Stimulated activated CD8-positive, alpha-beta memory T cell treated with anti-CD3 and anti-CD28 coated beads, Interleukin-12 subunit alpha, Interleukin-12 subunit beta, amount 100 ng/mL, for 24 hours (primary cell): Measurements from ENCODE around the gene BCAM.
A peak's percentile ranks its signal among the peaks of the same experiment; 100 is the strongest.
"Not testable (repeated sequence)": the region's sequence is repeated elsewhere in the genome, so short reads cannot be mapped to it uniquely, and the experiment has no call there.

Experiments used
- DNase-seq: peaks from one replicate; pipeline ENCODE4 v3.0.0-alpha.2; 2020; ENCODE audit errors: extremely low read depth

The BCAM gene

DNA sequence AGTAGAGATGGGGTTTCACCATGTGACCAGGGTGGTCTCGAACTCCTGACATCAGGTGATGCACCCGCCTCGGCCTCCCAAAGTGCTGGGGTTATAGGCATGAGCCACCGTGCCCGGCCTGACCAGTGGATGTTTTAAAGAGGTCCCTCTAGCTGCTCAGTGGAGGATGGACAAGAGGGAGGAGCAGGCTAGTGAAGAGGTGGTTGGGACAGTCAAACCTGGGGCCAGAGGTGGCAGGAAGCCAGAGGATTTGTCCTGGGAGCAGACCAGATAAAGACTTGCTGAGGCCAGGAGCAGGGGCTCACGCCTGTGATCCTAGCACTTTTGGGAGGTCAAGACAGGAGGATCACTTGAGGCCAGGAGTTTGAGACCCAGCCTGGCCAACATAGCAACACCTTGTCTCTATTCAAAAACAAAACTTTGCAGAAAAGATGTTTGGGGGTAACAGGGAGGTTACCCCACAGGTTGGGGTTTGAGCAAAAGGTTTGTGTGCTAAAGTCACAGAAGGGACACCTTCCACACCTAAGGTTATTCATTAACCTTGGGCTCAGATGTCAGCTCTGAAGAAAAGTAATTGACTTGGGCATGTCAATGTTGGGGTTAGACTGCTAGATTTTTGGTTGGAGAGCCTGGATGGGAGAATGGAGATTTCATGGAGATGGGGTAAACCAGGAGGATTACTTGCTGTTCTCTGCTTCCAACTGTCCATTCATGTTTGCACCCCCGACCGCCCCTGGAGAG lies 9.0 kb downstream of the BCAM start:
- no peak for DNase-seq

DNA sequence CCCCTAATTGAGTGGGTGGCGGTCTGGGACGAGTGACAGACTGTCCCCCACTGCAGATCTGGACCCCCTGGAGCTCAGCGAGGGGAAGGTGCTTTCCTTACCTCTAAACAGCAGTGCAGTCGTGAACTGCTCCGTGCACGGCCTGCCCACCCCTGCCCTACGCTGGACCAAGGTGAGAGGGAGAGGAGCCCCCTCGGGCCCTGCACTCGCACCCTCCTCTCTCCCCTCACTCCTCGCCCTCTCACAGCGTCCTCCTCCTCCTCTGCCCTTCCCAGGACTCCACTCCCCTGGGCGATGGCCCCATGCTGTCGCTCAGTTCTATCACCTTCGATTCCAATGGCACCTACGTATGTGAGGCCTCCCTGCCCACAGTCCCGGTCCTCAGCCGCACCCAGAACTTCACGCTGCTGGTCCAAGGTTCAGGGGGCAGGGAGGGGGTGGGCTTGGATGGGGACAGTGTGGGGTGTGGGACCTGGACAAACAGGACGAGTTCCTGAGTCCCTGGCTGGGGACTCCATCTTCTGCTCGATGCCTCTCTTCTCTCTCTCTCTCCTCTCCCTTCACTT lies 9.6 kb downstream of the BCAM start:
- no peak for DNase-seq

DNA sequence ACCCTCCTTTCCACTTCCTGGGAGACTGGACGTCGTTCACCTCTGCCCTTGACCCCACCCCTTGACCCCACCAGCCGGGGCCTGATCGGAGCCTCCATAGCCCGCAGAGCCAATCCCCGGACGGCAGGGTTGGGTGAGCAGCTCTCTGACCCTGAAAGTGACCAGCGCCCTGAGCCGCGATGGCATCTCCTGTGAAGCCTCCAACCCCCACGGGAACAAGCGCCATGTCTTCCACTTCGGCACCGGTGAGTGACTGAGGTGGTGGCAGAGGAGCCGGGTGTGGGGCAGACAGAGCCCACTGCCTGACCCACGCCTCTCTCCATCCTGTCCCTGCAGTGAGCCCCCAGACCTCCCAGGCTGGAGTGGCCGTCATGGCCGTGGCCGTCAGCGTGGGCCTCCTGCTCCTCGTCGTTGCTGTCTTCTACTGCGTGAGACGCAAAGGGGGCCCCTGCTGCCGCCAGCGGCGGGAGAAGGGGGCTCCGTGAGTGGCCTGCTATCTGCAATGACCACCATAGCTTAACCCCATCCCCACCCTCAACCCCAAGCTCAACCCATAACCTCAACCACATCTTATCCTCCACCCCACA lies 10.4 kb downstream of the BCAM start:
- no peak for DNase-seq

DNA sequence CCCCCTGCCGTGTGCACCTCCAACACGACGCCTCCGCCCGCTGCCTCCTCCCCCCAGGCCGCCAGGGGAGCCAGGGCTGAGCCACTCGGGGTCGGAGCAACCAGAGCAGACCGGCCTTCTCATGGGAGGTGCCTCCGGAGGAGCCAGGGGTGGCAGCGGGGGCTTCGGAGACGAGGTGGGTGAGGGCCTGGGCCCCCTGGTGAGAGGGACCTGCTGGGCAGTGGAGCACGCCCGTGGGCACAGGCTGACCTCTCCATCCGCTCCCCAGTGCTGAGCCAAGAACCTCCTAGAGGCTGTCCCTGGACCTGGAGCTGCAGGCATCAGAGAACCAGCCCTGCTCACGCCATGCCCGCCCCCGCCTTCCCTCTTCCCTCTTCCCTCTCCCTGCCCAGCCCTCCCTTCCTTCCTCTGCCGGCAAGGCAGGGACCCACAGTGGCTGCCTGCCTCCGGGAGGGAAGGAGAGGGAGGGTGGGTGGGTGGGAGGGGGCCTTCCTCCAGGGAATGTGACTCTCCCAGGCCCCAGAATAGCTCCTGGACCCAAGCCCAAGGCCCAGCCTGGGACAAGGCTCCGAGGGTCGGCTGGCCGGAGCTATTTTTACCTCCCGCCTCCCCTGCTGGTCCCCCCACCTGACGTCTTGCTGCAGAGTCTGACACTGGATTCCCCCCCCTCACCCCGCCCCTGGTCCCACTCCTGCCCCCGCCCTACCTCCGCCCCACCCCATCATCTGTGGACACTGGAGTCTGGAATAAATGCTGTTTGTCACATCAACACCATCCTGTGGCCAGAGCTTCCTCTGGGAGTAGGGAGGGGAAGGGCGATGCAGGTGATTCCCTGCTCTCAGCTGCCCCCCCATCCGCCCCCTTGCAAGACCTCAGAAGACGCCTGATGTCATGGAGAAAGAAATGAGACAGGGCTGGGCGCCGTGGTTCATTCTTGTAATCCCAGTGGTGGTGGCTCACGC lies 12.0 kb downstream of the BCAM start:
- no peak for DNase-seq

DNA sequence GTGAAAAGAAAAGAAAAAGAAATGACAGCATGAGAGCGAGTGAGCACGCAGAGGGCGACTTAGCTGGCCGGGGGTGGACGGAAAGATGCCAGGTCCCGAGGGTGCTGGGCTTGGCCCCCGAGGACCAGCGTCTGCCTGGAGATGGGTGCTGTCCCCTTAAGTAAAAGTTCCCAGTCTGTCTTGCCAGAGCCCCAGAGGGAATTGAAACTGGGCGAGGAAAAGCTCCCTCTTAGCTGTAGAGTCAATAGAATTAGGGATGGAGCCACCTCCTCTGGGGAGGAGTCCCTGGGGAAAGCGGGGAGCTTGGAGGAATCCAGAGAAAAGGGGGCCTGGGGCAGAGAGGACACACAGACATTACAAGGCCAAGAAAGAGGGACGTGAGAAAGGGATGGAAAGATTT lies 13.3 kb downstream of the BCAM start:
- no peak for DNase-seq

DNA sequence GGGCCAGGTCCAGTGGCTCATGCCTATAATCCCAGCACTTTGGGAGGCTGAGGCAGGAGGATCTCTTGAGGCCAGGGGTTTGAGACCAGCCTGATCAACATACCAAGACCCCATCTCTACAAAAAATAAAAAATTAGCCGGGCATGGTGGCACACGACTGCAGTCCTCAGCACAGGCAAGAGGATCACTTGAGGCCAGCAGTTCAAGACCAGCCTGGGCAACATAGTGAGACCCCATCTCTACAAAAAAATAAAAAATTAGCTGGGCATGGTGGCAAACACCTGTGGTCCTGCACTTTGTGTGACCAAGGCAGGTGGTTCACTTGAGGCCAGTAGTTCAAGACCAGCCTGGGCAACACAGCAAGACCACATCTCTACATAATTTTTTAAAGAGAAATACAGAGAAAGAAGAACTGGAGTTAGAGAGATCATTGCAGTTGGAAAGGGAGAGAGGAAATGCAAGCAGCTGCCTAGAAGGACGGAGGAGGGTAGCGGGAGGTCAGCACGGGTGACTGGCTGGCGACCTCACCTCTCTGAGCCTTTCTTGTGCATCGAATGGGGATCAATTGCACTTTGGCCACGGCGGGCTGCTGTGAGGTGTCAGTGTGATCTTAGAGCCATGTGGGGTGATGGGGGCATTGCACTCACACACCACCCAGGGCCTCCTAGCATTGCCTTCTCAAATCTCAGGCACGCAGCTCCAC lies 13.9 kb downstream of the BCAM start:
- no peak for DNase-seq

DNA sequence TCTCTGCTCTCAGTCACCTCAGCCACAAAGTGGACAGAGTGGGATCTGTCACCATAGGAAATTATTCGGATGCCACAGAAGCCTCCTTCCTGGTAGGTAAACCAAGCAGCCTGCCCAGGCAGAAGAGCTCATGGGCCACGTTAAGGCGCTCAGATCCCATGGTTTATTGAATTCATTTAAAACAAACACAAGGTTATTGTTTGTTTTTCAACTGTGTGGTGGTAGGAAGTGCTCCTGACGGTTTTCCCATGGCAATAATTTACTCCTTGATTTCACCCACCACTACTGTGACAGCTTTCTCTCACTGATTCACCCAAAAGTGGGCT lies 14.4 kb downstream of the BCAM start:
- DNase-seq = no peak

DNA sequence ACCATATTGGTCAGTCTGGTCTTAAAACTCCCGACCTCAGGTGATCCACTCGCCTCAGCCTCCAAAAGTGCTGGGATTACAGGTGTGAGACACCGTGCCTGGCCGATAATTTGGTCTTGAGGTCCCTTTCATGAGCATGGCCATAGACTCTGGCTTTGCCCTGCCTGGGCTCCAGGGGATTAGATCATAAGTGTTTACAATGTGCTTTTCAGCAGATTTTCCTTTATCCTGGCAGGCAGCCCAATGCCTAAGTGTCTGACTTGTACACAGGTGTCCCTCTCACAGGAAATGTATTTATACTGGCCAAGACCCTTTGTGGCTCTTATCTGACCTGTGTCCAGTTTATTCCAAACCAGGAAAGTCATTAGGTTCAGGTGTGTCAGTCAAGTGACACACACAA lies 15.9 kb downstream of the BCAM start:
- DNase-seq = no peak

DNA sequence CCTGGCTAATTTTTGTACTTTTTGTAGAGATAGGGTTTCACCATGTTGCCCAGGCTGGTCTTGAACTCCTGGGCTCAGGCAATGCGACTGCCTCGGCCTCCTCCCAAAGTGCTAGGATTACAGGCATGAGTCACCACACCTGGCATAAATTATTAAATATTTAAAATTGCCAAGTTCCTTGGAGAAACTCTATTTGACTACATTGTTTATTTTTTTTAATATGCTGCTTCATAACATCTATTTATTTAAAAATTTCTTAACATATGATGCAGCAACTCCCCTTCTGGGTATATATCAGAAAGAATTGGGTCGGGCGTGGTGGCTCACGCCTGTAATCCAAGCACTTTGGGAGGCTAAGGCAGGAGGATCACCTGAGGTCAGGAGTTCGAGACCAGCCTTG lies 24.0 kb downstream of the BCAM start:
- DNase-seq = not testable (repeated sequence)

DNA sequence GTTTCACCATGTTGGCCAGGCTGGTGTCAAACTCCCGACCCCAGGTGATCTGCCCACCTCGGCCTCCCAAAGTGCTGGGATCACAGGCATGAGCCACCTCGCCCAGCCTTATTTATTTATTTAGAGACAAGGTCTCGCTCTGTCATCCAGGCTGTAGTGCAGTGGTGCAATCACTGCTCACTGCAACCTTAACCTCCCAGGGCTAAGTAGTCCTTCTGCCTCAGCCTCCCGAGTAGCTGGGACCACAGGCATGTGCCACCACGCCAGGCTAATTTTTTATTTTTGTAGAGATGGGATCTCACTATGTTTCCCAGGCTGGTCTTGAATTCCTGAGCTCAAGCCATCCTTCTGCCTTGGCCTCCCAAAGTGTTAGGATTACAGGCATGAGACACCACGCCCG lies 25.5 kb downstream of the BCAM start:
- not testable (repeated sequence) for DNase-seq

DNA sequence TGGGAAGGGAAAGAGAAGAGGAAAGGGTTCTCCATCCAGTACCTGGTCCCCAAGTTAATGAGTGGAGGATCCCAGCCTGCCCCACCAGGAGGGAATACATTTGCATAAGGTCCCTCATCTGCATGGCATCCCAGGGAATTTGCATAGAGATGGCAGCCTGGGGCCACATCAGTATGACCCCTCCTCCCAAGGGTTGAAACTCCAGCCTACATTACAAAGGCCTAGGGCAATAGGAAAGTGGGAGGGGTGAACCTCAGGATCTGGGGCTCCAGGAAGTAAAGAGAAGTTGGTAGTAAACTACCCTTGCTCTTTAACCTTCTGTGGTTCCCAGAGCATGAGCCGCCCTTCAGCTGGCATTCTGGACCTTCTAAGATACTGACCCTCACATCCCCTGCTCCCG lies 30.4 kb downstream of the BCAM start:
- no peak for DNase-seq

DNA sequence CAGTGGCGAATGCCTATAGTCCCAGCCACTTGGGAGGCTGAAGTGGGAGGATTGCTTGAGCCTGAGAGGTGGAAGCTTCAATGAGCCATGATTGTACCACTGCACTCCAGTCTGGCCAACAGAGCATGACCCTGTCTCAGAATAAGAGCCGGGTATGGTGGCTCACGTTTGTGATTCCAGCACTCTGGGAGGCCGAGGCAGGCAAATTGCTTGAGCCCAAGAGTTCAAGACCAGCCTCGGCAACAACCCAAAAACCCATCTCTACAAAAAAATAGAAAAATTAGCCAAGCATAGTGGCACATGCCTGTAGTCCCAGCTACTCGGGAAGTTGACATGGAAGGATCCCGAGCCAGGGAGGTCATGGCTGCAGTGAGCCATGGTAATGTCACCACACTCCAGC lies 31.9 kb downstream of the BCAM start:
- no peak for DNase-seq

DNA sequence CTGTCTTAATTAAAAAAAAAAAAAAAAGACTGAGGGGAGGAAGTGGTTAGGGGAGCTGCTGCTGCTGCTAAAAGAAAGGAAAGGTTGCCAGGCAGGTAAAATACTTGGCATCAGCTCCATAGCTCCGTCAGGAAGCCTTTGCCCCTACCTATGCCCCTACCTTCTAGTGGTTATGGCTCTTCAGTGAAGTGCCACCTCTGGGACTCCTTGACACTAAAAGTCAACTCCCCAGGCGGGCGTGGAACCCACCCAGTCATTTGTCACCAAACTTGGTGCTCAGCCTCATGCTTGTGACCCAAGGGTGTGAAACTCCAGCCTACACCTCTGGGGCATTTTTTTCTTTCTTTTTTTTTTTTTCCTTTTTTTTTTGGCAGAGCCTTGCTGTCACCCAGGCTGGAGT lies 32.3 kb downstream of the BCAM start:
- no peak for DNase-seq

DNA sequence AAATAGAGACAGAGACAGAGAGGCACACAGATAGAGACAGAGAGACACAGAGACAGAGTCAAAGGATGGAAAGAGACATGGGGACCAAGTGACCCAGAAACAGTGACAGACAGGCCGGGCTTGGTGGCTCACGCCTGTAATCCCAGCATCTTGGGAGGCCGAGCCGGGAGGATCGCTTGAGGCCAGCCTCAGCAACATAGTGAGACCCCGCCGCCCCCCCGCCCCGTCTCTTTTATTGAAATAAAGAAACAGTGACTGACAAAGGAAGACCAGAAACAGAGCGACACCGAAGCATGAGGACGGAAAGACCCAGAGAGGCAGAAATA lies 36.3 kb downstream of the BCAM start:
- no peak for DNase-seq

DNA sequence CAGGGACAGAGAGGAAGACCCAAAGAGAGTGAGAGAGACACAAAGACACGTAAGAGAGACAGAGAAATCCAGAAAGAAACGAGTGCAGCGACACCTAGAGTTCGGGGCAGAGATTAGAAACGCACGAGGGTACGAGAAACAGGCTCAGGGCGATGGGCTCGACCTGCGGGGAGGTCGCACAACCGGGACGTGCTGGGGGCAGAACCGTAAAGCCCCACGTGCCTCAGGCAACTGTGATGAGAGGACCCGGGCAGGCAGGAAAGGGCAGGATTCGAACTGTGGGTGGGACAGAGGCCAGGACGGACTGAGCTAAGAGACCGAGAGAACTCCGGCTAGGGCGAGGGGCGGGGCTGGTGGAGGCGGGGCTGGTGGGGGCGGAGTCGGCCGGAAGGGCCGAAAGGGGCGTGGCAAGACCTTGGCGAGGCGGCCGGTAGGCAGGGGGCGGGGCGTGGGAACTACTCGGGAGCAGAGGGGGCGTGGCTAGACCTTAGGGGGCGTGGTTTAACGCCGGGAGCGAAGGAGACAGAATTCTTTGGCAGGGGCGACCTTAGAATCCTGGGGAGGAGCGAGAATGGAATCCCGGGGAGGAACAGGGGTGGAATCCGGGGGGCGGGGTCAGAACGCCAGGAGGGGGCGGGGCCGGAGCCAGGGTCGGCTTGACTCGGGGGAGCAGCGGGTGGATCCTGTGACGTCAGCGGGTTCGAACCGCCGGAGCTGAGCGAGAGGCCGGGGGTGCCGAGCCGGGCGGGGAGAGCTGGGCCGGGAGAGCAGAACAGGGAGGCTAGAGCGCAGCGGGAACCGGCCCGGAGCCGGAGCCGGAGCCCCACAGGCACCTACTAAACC lies 36.9 kb downstream of the BCAM start, which contains the start of gene NECTIN2:
NECTIN2 (plus strand) TSS at position 686 of the 843 bp plus-strand sequence. CDS start 229 bp downstream, outside the sequence.
- DNase-seq = peak; percentile 65

DNA sequence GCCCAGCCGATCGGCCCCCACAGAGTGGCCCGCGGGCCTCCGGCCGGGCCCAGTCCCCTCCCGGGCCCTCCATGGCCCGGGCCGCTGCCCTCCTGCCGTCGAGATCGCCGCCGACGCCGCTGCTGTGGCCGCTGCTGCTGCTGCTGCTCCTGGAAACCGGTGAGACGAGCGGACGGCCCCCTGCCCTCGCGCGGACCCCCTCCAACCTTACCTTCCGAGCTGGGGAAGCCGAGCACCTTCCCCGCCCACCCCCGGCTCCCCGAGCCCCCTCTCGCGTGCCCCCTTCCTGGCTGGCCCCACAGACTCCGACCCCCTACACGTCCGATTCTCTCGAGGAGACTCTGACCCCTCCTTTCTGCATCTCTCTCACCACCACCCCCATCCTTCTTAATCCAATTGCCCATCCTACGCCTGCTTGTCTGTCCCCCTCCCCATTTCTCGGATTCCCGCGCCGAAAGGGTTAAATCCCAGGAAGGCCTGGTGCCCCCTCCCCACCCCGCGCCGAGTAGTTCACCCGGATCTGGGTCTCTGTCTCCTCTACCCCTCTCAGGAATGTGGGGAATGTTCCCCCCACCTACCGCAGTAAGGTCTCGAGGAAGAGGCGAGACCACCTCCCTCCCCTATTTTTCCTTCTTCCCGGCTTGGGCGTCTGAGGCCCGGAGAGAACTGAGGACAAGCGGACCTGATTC lies 37.7 kb downstream of the BCAM start:
- no peak for DNase-seq

DNA sequence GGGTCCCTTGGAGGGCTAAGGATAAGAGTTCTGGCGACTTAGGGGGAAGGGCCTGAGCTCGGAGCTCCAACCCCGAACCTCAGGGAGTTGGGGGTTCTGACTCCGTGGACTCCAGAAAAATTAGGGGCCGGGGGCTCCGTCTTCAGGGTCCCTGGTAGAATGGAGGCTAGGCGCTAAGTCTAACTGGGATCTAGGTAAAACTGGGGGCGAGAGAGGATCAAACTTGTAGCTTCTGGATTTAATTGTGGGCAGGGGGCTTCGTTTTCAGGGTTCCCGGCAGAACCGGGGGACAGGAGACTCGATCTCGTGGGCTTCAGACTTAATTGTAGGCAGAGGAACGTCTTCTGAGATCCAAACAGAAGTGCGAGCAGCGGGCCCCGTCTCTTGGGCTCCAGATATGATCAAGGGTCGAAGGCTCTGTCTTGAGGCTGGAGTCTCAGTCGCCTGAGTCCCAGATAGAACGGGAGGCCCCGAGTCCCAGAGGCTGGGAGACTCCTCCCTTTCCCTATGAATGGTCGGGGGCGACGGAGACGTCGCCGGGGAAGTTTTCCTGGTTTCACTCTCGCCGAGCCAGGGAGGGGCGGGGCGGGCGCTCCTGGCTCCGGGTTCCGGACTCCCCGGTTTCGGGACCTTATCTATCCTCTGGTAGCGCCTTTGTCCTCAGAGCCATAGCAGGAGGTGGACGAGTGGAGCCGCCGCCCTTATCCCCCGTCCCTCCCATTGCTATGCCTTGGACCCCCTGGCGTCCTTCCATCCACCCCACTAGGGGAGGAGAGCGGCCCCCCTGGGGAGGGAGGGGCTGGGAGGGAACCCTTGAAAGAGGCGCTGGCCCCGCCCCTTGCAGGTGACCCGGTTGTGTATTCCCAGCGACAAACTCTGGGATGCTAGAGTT lies 38.5 kb downstream of the BCAM start:
- DNase-seq = no peak

DNA sequence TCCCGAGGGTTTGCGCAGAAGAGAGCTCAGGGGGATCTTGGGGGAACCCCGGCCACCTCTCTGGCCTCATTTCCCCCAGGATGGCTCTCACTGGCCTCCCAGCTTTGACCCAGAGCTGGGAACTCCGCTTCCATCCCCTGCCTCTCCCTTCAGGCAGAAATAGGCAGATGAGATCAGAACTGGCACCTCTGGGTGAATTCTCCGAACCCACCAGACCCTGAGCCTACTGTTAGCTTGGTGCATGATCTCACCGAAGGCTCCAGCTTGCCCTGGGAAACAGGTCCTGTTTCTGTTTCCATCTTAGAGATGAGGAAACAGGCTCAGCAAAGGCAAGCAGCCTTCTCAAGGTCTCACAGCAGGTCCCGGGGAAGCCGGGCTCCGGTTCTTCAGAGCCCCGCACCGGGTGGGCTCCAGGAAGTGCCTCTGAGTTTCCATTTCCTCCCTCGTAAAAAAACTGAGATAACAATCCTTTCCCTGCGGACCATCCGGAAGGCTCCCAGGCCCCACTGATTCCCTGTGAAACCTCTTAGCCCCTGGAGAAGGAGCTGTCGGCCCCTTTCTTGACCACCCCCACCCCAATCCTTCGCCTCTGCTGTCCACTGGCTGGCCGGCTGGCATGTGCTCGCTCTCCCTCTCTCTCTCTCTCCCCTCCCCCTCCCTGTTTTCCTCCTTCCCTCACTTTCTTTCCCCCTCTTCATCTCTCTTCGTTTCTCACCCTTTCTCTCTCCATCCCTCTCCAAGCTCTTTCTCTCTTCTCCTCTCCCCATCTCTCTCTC lies 39.3 kb downstream of the BCAM start:
- DNase-seq = no peak
